Measurements from ENCODE around the gene LILRB1.
"Not testable (repeated sequence)": the region's sequence is repeated elsewhere in the genome, so short reads cannot be mapped to it uniquely, and the experiment has no call there.

DNA sequence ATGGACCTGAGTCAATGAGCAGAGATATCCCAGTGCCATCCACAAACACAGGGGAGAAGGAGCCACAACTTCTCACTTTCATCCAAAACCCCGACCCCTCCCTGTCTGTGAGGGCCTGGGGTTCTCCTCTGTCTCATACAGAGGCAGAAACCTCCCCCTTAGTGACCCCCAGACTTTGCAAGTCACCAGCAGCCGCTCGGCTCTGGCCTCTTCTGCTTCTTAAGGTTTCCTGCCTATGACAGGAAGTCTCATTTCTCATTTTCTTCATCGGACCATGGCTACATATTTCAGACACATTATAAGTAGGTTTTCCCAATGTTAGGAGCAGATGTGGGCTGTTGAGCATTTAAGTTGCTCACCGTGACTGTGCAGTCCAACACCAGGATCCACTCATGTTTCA lies 12.7 kb downstream of the LILRB1 start:
- TF ChIP-seq, protein P1, sequence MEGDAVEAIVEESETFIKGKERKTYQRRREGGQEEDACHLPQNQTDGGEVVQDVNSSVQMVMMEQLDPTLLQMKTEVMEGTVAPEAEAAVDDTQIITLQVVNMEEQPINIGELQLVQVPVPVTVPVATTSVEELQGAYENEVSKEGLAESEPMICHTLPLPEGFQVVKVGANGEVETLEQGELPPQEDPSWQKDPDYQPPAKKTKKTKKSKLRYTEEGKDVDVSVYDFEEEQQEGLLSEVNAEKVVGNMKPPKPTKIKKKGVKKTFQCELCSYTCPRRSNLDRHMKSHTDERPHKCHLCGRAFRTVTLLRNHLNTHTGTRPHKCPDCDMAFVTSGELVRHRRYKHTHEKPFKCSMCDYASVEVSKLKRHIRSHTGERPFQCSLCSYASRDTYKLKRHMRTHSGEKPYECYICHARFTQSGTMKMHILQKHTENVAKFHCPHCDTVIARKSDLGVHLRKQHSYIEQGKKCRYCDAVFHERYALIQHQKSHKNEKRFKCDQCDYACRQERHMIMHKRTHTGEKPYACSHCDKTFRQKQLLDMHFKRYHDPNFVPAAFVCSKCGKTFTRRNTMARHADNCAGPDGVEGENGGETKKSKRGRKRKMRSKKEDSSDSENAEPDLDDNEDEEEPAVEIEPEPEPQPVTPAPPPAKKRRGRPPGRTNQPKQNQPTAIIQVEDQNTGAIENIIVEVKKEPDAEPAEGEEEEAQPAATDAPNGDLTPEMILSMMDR (IDR thresholded peaks at IDR 0.05), result not testable (repeated sequence)
- not testable (repeated sequence) for TF ChIP-seq POLR2A, POLR2AphosphoS5 (IDR thresholded peaks at IDR 0.05)
